SK-N-SH treated with all-trans-retinoic acid at 6 μM for 48 hours (cell line): ENCODE results near the gene PRRG3.

ENCODE experiments used
- ATAC-seq: fragments of 200-7000 bp; cut with Tn5 transposase; 3 replicates; pipeline ENCODE4 v1.9.1; 2020; ENCODE audit warnings: mild to moderate bottlenecking, moderate library complexity
- ARNTL ChIP-seq: fragments of 450-650 bp; formaldehyde crosslinking; IDR thresholded peaks from 2 replicates; pipeline ENCODE4 v1.5.0; 2020; ENCODE audit warnings: low read depth, mild to moderate bottlenecking, moderate library complexity, borderline replicate concordance
- BACH2 ChIP-seq: fragments of 250-450 bp; sonication (Bioruptor Pico); IDR thresholded peaks from 2 replicates; pipeline ENCODE4 v1.9.0; 2021; ENCODE audit warnings: mild to moderate bottlenecking, borderline replicate concordance
- CSDC2 ChIP-seq: fragments of 250-450 bp; sonication (Bioruptor Pico); IDR thresholded peaks from 2 replicates; pipeline ENCODE4 v1.5.0; 2020; ENCODE audit warnings: mild to moderate bottlenecking, moderate library complexity
- ESRRG ChIP-seq: fragments of 250-450 bp; sonication (Bioruptor Pico); IDR thresholded peaks from 2 replicates; pipeline ENCODE4 v1.6.1; 2021; ENCODE audit warnings: mild to moderate bottlenecking
- GLIS3 ChIP-seq: fragments of 250-450 bp; sonication (Bioruptor Pico); IDR thresholded peaks from 2 replicates; pipeline ENCODE4 v1.5.0; 2020; ENCODE audit warnings: mild to moderate bottlenecking, moderate library complexity
- ISL1 ChIP-seq: fragments of 250-450 bp; sonication (Bioruptor Pico); IDR thresholded peaks from 2 replicates; pipeline ENCODE4 v2.1.2; 2022; ENCODE audit warnings: mild to moderate bottlenecking, moderate library complexity
- OSR1 ChIP-seq: fragments of 250-450 bp; sonication (Bioruptor Pico); IDR thresholded peaks from 2 replicates; pipeline ENCODE4 v1.8.0; 2022; ENCODE audit warnings: moderate library complexity, mild to moderate bottlenecking, inconsistent platforms
- PPARA ChIP-seq: fragments of 250-450 bp; sonication (Bioruptor Pico); IDR thresholded peaks from 2 replicates; pipeline ENCODE4 v1.5.0; 2020; ENCODE audit warnings: mild to moderate bottlenecking, borderline replicate concordance
- SNAI2 ChIP-seq: fragments of 250-450 bp; sonication (Bioruptor Pico); IDR thresholded peaks from 2 replicates; pipeline ENCODE4 v1.5.0; 2020; ENCODE audit warnings: mild to moderate bottlenecking, moderate library complexity
- TCF4 ChIP-seq: fragments of 250-450 bp; sonication (Bioruptor Pico); IDR thresholded peaks from 2 replicates; pipeline ENCODE4 v1.8.0; 2021; ENCODE audit warnings: mild to moderate bottlenecking, moderate library complexity, borderline replicate concordance
- TOX ChIP-seq: fragments of 250-450 bp; sonication (Bioruptor Pico); IDR thresholded peaks from 2 replicates; pipeline ENCODE4 v1.8.0; 2021; ENCODE audit warnings: mild to moderate bottlenecking, moderate library complexity, borderline replicate concordance
- ZC3H10 ChIP-seq: fragments of 250-450 bp; sonication (Bioruptor Pico); IDR thresholded peaks from 2 replicates; pipeline ENCODE4 v1.5.1; 2021; ENCODE audit warnings: mild to moderate bottlenecking, moderate library complexity
- ZFP3 ChIP-seq: fragments of 250-450 bp; sonication (Bioruptor Pico); IDR thresholded peaks from 2 replicates; pipeline ENCODE4 v1.5.0; 2020; ENCODE audit warnings: mild to moderate bottlenecking, moderate library complexity
- ZFP30 ChIP-seq: fragments of 450-650 bp; formaldehyde crosslinking; IDR thresholded peaks from 2 replicates; pipeline ENCODE4 v1.5.0; 2022; ENCODE audit warnings: mild to moderate bottlenecking, moderate library complexity
- ZNF565 ChIP-seq: fragments of 450-650 bp; formaldehyde crosslinking; conservative IDR thresholded peaks from 2 replicates; pipeline ENCODE4 v1.5.0; 2020; ENCODE audit warnings: low read depth, mild to moderate bottlenecking, moderate library complexity
- ZNF70 ChIP-seq: fragments of 450-650 bp; formaldehyde crosslinking; IDR thresholded peaks from 2 replicates; pipeline ENCODE4 v1.5.0; 2020; ENCODE audit warnings: mild to moderate bottlenecking, moderate library complexity
- ZNF8 ChIP-seq: fragments of 450-650 bp; formaldehyde crosslinking; IDR thresholded peaks from 2 replicates; pipeline ENCODE4 v1.5.0; 2020; ENCODE audit warnings: mild to moderate bottlenecking, moderate library complexity
- TF ChIP-seq, protein P1 (sequence below): fragments of 250-450 bp; sonication (Bioruptor Pico); IDR thresholded peaks from 2 replicates; pipeline ENCODE4 v1.5.0; 2020; ENCODE audit warnings: mild to moderate bottlenecking, moderate library complexity
- TF ChIP-seq, protein P2 (sequence below): fragments of 250-450 bp; sonication (Bioruptor Pico); IDR thresholded peaks from 2 replicates; pipeline ENCODE4 v1.8.0; 2021; ENCODE audit warnings: low read depth, mild to moderate bottlenecking, moderate library complexity, borderline replicate concordance
- TF ChIP-seq, protein P3 (sequence below): fragments of 250-450 bp; sonication (Bioruptor Pico); IDR thresholded peaks from 2 replicates; pipeline ENCODE4 v1.8.0; 2020; ENCODE audit warnings: mild to moderate bottlenecking, moderate library complexity, borderline replicate concordance
- TF ChIP-seq, protein P4 (sequence below): fragments of 250-450 bp; sonication (Bioruptor Pico); IDR thresholded peaks from 2 replicates; pipeline ENCODE4 v1.5.1; 2020; ENCODE audit warnings: low read depth, mild to moderate bottlenecking, moderate library complexity
- TF ChIP-seq, protein P5 (sequence below): fragments of 250-450 bp; sonication (Bioruptor Pico); IDR thresholded peaks from 2 replicates; pipeline ENCODE4 v1.5.1; 2021; ENCODE audit warnings: mild to moderate bottlenecking, moderate library complexity

PRRG3 gene

DNA sequence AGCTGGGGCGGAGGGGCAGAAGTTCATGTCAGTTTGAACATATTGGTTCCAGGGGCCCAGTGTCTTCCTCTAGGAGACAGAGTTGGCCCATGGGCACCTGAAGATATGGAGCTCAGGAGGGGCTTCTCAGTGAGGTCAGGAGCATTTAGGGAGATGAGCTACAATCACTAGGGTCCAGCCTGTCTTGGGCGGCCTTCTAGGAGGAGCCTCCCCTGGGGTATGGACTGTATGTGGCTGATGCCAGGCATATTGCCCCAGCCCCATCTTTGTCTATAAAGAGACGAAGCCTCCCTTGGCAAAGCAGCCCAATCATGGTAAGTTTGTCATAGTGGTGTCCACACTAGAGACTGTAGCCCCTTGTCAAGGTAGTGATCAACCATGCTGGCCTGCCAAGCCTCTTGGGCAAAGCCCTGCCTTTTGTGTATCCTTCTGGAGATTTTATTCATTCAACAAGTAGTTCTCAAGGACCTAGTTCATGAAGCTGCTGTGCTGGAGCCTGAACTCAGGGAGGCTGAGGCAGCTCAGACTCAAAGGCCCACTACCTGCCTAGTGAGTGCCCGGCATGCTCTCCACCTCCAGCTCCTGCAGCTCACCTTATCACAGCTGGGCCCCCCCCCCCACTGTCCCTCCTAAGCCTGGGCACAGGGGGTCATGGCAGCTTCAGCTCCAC, 33.9 kb downstream of the PRRG3 start (continued):
- TF ChIP-seq, protein P1, sequence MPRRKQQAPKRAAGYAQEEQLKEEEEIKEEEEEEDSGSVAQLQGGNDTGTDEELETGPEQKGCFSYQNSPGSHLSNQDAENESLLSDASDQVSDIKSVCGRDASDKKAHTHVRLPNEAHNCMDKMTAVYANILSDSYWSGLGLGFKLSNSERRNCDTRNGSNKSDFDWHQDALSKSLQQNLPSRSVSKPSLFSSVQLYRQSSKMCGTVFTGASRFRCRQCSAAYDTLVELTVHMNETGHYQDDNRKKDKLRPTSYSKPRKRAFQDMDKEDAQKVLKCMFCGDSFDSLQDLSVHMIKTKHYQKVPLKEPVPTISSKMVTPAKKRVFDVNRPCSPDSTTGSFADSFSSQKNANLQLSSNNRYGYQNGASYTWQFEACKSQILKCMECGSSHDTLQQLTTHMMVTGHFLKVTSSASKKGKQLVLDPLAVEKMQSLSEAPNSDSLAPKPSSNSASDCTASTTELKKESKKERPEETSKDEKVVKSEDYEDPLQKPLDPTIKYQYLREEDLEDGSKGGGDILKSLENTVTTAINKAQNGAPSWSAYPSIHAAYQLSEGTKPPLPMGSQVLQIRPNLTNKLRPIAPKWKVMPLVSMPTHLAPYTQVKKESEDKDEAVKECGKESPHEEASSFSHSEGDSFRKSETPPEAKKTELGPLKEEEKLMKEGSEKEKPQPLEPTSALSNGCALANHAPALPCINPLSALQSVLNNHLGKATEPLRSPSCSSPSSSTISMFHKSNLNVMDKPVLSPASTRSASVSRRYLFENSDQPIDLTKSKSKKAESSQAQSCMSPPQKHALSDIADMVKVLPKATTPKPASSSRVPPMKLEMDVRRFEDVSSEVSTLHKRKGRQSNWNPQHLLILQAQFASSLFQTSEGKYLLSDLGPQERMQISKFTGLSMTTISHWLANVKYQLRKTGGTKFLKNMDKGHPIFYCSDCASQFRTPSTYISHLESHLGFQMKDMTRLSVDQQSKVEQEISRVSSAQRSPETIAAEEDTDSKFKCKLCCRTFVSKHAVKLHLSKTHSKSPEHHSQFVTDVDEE (CRISPR knock-in tag) = no peak
- no peak for TF ChIP-seq ZNF8 (CRISPR knock-in tag)
- no peak for TF ChIP-seq PPARA (CRISPR knock-in tag)
- TF ChIP-seq, protein P2, sequence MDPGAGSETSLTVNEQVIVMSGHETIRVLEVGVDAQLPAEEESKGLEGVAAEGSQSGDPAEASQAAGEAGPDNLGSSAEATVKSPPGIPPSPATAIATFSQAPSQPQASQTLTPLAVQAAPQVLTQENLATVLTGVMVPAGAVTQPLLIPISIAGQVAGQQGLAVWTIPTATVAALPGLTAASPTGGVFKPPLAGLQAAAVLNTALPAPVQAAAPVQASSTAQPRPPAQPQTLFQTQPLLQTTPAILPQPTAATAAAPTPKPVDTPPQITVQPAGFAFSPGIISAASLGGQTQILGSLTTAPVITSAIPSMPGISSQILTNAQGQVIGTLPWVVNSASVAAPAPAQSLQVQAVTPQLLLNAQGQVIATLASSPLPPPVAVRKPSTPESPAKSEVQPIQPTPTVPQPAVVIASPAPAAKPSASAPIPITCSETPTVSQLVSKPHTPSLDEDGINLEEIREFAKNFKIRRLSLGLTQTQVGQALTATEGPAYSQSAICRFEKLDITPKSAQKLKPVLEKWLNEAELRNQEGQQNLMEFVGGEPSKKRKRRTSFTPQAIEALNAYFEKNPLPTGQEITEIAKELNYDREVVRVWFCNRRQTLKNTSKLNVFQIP (CRISPR knock-in tag) = no peak

DNA sequence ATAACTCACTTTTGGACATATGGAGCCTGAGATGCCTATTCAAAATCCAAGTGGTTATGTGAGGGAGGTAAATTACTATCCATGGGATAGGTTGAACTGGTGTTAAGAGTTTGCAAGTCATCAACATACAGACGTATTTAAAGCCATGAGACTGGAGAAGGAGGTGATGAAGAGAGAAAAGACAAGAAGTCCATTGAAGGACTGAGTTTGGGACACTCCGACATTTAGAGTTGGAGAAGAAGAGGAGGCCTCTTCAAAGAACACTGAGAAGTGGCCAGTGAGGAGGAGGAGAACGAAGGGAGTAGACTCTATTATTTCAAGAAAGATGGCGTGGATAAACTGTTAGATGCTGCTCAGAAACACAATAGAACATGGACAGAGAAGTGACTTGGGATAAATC, 39.2 kb downstream of the PRRG3 start, which contains the start of gene CNGA2:
Gene CNGA2, plus strand, starts transcription at position 301 of the 400 bp plus-strand sequence. CDS start 3,738 bp downstream, outside the sequence.
- TF ChIP-seq GLIS3 (CRISPR knock-in tag) = no peak
- TF ChIP-seq ZFP3 = no peak
- no peak for TF ChIP-seq SNAI2 (CRISPR knock-in tag)
- TF ChIP-seq PPARA (CRISPR knock-in tag) = no peak
- TF ChIP-seq, all 23 proteins: peak for 0
- ATAC-seq = no peak

DNA sequence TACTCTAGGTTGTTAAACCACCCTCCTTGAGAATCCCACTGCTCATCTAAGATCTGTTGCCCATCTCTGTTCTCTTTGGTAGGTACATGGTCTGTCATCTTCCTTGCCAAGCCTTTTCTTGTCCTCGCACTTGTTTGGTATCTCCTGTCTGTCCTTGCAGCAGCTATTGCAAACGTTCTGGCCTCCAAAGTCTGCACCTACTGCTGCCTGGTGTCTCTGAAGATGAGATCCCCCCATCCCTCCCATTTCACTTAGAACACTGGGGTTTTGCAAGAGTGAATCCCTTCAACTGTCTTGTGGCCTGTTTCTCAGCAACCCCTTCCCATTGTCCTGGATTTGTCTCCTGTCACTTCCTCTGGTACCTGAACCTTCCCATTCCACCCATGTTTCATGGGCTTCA, 40.0 kb downstream of the PRRG3 start:
- ATAC-seq = no peak
- TF ChIP-seq, protein P3, sequence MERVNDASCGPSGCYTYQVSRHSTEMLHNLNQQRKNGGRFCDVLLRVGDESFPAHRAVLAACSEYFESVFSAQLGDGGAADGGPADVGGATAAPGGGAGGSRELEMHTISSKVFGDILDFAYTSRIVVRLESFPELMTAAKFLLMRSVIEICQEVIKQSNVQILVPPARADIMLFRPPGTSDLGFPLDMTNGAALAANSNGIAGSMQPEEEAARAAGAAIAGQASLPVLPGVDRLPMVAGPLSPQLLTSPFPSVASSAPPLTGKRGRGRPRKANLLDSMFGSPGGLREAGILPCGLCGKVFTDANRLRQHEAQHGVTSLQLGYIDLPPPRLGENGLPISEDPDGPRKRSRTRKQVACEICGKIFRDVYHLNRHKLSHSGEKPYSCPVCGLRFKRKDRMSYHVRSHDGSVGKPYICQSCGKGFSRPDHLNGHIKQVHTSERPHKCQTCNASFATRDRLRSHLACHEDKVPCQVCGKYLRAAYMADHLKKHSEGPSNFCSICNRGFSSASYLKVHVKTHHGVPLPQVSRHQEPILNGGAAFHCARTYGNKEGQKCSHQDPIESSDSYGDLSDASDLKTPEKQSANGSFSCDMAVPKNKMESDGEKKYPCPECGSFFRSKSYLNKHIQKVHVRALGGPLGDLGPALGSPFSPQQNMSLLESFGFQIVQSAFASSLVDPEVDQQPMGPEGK (CRISPR knock-in tag) = no peak
- TF ChIP-seq ZFP30 (CRISPR knock-in tag) = no peak

DNA sequence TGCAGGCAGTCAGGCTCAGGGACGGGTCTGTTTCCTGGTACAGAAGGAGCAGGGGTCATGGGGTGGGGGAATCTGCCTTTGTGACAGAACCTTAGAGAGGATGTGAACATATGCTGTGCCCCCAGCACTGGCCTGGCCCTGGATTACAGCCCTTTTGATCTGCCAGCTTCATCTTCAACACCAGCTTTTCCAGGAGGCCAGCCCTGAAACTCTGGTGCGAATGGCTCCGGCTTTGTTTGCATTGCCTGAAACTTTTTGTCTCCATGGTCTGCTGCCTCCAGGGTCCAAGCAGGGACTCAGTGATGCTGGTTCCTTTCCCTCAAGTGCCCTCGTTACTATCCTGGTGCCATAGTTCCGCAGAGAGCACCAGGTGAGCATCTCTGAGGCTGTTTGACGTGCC, 41.4 kb downstream of the PRRG3 start:
- no peak for ATAC-seq
- no peak for TF ChIP-seq ARNTL (CRISPR knock-in tag)
- TF ChIP-seq ZFP30 (CRISPR knock-in tag) = no peak
- TF ChIP-seq SNAI2 (CRISPR knock-in tag) = no peak
- no peak for TF ChIP-seq ZFP3
- no peak for TF ChIP-seq GLIS3 (CRISPR knock-in tag)
- TF ChIP-seq, protein P4, sequence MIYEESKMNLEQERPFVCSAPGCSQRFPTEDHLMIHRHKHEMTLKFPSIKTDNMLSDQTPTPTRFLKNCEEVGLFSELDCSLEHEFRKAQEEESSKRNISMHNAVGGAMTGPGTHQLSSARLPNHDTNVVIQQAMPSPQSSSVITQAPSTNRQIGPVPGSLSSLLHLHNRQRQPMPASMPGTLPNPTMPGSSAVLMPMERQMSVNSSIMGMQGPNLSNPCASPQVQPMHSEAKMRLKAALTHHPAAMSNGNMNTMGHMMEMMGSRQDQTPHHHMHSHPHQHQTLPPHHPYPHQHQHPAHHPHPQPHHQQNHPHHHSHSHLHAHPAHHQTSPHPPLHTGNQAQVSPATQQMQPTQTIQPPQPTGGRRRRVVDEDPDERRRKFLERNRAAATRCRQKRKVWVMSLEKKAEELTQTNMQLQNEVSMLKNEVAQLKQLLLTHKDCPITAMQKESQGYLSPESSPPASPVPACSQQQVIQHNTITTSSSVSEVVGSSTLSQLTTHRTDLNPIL = no peak
- TF ChIP-seq ZNF565 = no peak
- no peak for TF ChIP-seq OSR1 (CRISPR knock-in tag)
- TF ChIP-seq BACH2 (CRISPR knock-in tag) = no peak
- TF ChIP-seq ZC3H10 (CRISPR knock-in tag) = no peak
- no peak for TF ChIP-seq TCF4 (CRISPR knock-in tag)
- TF ChIP-seq, protein P5, sequence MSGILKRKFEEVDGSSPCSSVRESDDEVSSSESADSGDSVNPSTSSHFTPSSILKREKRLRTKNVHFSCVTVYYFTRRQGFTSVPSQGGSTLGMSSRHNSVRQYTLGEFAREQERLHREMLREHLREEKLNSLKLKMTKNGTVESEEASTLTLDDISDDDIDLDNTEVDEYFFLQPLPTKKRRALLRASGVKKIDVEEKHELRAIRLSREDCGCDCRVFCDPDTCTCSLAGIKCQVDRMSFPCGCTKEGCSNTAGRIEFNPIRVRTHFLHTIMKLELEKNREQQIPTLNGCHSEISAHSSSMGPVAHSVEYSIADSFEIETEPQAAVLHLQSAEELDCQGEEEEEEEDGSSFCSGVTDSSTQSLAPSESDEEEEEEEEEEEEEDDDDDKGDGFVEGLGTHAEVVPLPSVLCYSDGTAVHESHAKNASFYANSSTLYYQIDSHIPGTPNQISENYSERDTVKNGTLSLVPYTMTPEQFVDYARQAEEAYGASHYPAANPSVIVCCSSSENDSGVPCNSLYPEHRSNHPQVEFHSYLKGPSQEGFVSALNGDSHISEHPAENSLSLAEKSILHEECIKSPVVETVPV = no peak
- TF ChIP-seq TOX (CRISPR knock-in tag) = no peak
- TF ChIP-seq CSDC2 (CRISPR knock-in tag) = no peak
- TF ChIP-seq ISL1 (CRISPR knock-in tag) = no peak
- TF ChIP-seq ESRRG (CRISPR knock-in tag) = no peak
- TF ChIP-seq ZNF70 = no peak
- no peak for TF ChIP-seq ZNF8 (CRISPR knock-in tag)
- TF ChIP-seq, protein P3 (CRISPR knock-in tag) = no peak
- TF ChIP-seq, protein P2 (CRISPR knock-in tag) = no peak
